Parathyroid adenoma (tissue), 2 donors: Measurements from ENCODE around the gene GAN.

Experiments used
- H2AFZ ChIP-seq: fragments of 300-600 bp; sonication (generic); one replicate; pipeline ENCODE4 v1.7.0; 2017; ENCODE audit warnings: antibody characterized with exemption, mild to moderate bottlenecking
- H3K27ac ChIP-seq: fragments of 300-600 bp; sonication (generic); one replicate; pipeline ENCODE4 v1.7.0; 2017
- H3K27me3 ChIP-seq: fragments of 300-600 bp; sonication (generic); one replicate; pipeline ENCODE4 v1.7.0; 2017; ENCODE audit warnings: low read length; ENCODE audit not compliant: control insufficient read depth, insufficient read depth
- H3K36me3 ChIP-seq: fragments of 300-600 bp; sonication (generic); one replicate; pipeline ENCODE4 v1.7.0; 2017; ENCODE audit warnings: low read length; ENCODE audit not compliant: control insufficient read depth, insufficient read depth
- H3K4me1 ChIP-seq: fragments of 300-600 bp; sonication (generic); one replicate; pipeline ENCODE4 v1.7.0; 2017; ENCODE audit warnings: control low read depth
- H3K4me2 ChIP-seq: fragments of 300-600 bp; sonication (generic); one replicate; pipeline ENCODE4 v1.7.0; 2017; ENCODE audit warnings: low read length
- H3K4me3 ChIP-seq: fragments of 300-600 bp; sonication (generic); one replicate; pipeline ENCODE4 v1.7.0; 2017; ENCODE audit warnings: low read depth, low read length
- H3K79me2 ChIP-seq: fragments of 300-600 bp; sonication (generic); one replicate; pipeline ENCODE4 v1.7.0; 2017; ENCODE audit warnings: control low read depth
- H3K9ac ChIP-seq: fragments of 300-600 bp; sonication (generic); one replicate; pipeline ENCODE4 v1.7.0; 2017; ENCODE audit warnings: mild to moderate bottlenecking
- H3K9me3 ChIP-seq: fragments of 300-600 bp; sonication (generic); one replicate; pipeline ENCODE4 v1.7.0; 2017; ENCODE audit warnings: low read length; ENCODE audit not compliant: control insufficient read depth
- TF ChIP-seq, protein P1 (sequence below): fragments of 300-600 bp; sonication (generic); IDR thresholded peaks from one replicate; pipeline ENCODE4 v1.7.0; 2017; ENCODE audit warnings: antibody characterized with exemption, mild to moderate bottlenecking
- donor health status: primary hyperparathyroidism.

Gene GAN

DNA sequence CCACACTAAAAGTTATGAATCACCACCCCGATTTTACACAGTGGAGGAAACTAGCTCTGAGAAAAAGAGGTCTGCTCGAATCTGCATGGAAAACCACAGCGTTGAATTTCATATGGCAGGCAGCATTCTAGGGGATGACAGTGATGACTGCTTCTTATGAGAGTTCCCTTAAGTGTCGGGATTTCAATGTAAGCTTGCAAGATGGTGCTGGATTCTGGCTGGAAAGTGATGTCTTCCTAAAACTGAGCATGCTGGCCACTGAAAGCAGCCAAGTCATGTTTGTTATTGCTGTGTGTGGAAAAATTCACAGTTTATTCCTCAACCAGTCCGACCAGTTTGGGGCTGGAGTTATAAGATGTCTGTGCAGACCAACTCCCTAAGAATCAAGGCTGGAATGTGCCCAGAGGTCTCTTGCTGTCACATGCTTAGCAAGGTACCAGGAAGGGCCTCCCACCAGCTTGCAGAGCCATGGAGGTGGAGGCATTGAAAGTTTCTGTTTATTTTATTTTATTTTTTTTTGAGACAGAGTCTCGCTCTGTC lies 37.2 kb upstream of the GAN start:
- no peaks in the 10 kb centered on the region for H3K4me1 ChIP-seq
- H3K27me3 ChIP-seq: no peaks in the 10 kb centered on the region
- H2AFZ ChIP-seq: no peak overlapping the region
- H3K9ac ChIP-seq: no peak overlapping the region
- H3K4me3 ChIP-seq: no peak overlapping the region
- no peaks in the 10 kb centered on the region for H3K36me3 ChIP-seq
- H3K27ac ChIP-seq: no peak overlapping the region
- TF ChIP-seq, protein P1, sequence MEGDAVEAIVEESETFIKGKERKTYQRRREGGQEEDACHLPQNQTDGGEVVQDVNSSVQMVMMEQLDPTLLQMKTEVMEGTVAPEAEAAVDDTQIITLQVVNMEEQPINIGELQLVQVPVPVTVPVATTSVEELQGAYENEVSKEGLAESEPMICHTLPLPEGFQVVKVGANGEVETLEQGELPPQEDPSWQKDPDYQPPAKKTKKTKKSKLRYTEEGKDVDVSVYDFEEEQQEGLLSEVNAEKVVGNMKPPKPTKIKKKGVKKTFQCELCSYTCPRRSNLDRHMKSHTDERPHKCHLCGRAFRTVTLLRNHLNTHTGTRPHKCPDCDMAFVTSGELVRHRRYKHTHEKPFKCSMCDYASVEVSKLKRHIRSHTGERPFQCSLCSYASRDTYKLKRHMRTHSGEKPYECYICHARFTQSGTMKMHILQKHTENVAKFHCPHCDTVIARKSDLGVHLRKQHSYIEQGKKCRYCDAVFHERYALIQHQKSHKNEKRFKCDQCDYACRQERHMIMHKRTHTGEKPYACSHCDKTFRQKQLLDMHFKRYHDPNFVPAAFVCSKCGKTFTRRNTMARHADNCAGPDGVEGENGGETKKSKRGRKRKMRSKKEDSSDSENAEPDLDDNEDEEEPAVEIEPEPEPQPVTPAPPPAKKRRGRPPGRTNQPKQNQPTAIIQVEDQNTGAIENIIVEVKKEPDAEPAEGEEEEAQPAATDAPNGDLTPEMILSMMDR: no peak
- H3K4me2 ChIP-seq: no peak overlapping the region
- no peaks in the 10 kb centered on the region for H3K79me2 ChIP-seq
- no peaks in the 10 kb centered on the region for H3K9me3 ChIP-seq

DNA sequence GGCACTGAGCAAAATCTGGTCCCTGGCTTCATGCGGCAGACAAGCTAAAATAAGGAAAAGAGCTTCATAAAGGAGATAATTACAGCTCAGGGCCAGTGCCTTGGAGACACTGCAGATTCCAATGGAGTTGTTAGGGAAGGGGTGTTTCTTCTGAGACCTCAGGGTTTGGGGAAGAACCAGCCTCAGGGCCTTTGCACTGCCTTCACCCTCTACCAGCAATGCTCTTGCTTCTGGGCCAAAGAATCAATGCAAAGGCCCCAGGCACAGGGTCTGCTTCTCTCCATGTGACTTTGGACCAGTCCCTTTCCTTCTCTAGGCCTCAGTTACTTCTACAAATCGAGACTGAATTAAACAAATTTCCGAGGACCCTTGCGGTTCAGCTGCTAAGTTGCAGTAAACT lies 36.2 kb upstream of the GAN start:
- no peaks in the 10 kb centered on the region for H3K4me1 ChIP-seq
- H3K4me2 ChIP-seq: no peak overlapping the region
- H3K27ac ChIP-seq: no peak overlapping the region
- no peaks in the 10 kb centered on the region for H3K79me2 ChIP-seq
- no peak overlapping the region for H2AFZ ChIP-seq
- H3K36me3 ChIP-seq: no peaks in the 10 kb centered on the region
- H3K27me3 ChIP-seq: no peaks in the 10 kb centered on the region
- H3K9ac ChIP-seq: no peak overlapping the region
- no peak overlapping the region for H3K4me3 ChIP-seq
- TF ChIP-seq, protein P1: no peak
- no peaks in the 10 kb centered on the region for H3K9me3 ChIP-seq

DNA sequence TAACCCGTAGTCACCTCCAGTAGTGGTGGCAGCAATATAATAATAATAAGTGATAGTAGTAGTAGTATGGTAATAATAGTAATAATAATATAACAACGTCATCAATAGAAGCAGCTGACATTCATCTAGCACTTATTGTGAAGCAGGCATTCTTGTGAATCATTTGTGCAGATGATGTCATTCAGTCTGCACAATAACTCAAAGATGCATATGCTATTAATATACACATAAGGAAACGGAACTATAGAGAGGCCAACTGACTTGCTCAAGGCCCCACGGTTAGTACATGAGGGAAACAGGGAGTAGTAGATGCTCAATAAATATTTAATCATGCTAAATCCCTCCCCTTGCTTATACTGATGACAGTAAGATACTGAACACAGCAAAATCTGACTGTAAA lies 35.4 kb upstream of the GAN start:
- Histone ChIP-seq H3K9ac (no peak overlapping the region), H3K4me2 (no peak overlapping the region), H3K4me3 (no peak overlapping the region), H3K79me2 (no peaks in the 10 kb centered on the region), H3K9me3 (no peaks in the 10 kb centered on the region), H3K36me3 (no peaks in the 10 kb centered on the region), H3K4me1 (no peaks in the 10 kb centered on the region), H2AFZ (no peak overlapping the region), H3K27me3 (no peaks in the 10 kb centered on the region), H3K27ac (no peak overlapping the region)
- TF ChIP-seq, protein P1: no peak

DNA sequence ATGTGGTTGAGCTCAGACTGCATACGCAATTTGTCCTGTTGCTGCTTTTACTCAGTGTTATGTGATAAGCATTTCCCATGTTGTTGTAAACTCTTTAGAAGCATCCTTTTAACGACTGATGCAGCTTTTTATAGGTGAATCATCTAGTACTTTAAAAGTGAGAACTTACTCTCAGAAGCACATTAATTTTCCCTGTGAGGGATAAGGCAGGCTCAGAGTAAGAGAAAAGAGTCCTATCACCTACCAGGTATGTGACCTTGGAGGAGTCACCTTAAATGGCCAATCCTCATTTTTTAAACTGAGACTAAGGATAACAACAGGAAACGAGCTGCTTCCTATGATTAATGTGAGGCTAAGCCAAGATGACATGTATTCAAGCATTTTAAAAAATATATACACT lies 34.4 kb upstream of the GAN start:
- no peaks in the 10 kb centered on the region for H3K9me3 ChIP-seq
- H3K79me2 ChIP-seq: no peaks in the 10 kb centered on the region
- H3K27ac ChIP-seq: no peak overlapping the region
- no peaks in the 10 kb centered on the region for H3K27me3 ChIP-seq
- H3K36me3 ChIP-seq: no peaks in the 10 kb centered on the region
- no peak overlapping the region for H3K4me2 ChIP-seq
- no peaks in the 10 kb centered on the region for H3K4me1 ChIP-seq
- TF ChIP-seq, protein P1: no peak
- H3K4me3 ChIP-seq: no peak overlapping the region
- no peak overlapping the region for H2AFZ ChIP-seq
- H3K9ac ChIP-seq: no peak overlapping the region

DNA sequence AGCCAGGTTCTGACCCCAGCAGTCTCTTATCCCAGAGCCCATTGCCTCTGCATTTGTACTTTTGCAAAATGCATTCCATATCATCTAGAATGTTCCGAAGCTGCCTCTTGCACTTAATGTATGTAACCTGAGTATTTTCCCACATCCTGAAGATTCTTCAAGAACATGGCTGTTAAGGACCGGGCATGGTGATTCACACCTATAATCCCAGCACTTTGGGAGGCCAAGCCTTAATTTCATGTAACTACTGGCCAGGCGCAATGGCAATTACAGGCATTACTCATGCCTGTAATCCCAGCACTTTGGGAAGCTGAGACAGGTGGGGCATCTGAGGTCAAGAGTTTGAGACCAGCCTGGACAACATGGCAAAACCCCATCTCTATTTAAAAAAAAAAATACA lies 31.7 kb upstream of the GAN start:
- H3K27me3 ChIP-seq: no peaks in the 10 kb centered on the region
- no peaks in the 10 kb centered on the region for H3K9me3 ChIP-seq
- no peaks in the 10 kb centered on the region for H3K79me2 ChIP-seq
- H2AFZ ChIP-seq: no peak overlapping the region
- H3K9ac ChIP-seq: no peak overlapping the region
- no peak overlapping the region for H3K4me2 ChIP-seq
- H3K36me3 ChIP-seq: no peaks in the 10 kb centered on the region
- H3K4me1 ChIP-seq: no peaks in the 10 kb centered on the region
- TF ChIP-seq, protein P1: no peak
- H3K27ac ChIP-seq: no peak overlapping the region
- no peak overlapping the region for H3K4me3 ChIP-seq
